ENCODE measurements around the gene POM121L2. TPM values are rescaled to one million over a fixed set of nuclear protein-coding genes. Genes with fewer than 3 reads are reported as not detected.
A peak's percentile ranks its signal among the peaks of the same experiment; 100 is the strongest.

POM121L2 gene
- total RNA-seq, 1 experiment from 2014 or later: not detected

DNA sequence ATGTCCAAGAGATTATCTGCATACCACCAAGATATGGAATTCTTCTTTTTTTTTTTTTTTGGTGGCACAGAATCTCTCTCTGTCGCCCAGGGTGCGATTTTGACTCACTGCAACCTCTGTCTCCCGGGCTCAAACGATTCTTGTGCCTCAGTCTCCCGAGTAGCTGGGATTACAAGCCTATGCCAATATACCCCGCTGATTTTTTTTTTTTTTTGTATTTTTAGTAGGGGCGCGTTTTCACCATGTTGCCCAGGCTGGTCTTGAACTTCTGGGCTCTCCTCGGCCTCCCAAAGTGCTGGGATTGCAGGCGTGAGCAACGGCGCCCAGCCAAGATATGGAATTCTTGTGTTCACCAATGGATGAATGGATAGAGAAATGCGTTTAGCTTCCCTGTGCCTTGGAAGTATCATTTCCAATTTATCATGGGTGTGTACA is 31.0 kb downstream of the POM121L2 start:
- no peaks in the 10 kb centered on the region for H3K9me3 ChIP-seq (ENCODE audit: control insufficient read depth, low read depth, low read length)
- no peak overlapping the region for H3K27ac Mint-ChIP-seq

More for the DNA sequence above, 31.0 kb downstream of the POM121L2 start:
- Histone ChIP-seq H3K56ac (ENCODE audit: insufficient read length, low read depth, low read length) (no peak overlapping the region), H3K79me1 (ENCODE audit: insufficient read depth, low read depth, low read length, poor library complexity, severe bottlenecking) (no peaks in the 10 kb centered on the region), H2BK12ac (ENCODE audit: insufficient read length, low read depth, low read length) (no peak overlapping the region), H3K18ac (ENCODE audit: insufficient read length, low read depth, low read length) (no peak overlapping the region), H2AK5ac (ENCODE audit: insufficient read length, low read length) (no peak overlapping the region), H4K5ac (ENCODE audit: insufficient read length, low read depth, low read length) (no peak overlapping the region), H3K27me3 (ENCODE audit: insufficient read depth, low read length) (peaks cover 2% of the 10 kb centered on the region; the same call in 1 of the 2 replicates), H3K27ac (ENCODE audit: insufficient read length, low read depth, low read length) (no peak overlapping the region), H3K4ac (ENCODE audit: low read depth, low read length) (no peak overlapping the region), H3K79me2 (ENCODE audit: insufficient read depth, low read length) (no peaks in the 10 kb centered on the region), H4K91ac (ENCODE audit: insufficient read length, low read depth, low read length) (no peak overlapping the region), H2BK5ac (ENCODE audit: insufficient read length, low read length) (no peak overlapping the region), H3T11ph (ENCODE audit: low read length) (no peak overlapping the region), H3K23ac (ENCODE audit: insufficient read length, low read depth, low read length) (no peak overlapping the region), H3K14ac (ENCODE audit: insufficient read depth, low read length) (no peak overlapping the region), H3K23me2 (ENCODE audit: insufficient read length, low read depth, low read length, poor library complexity, severe bottlenecking) (peaks cover 6% of the 10 kb centered on the region), H2BK20ac (ENCODE audit: low read depth, low read length, poor library complexity, severe bottlenecking) (no peak overlapping the region), H4K8ac (replicated peaks; ENCODE audit: insufficient read length, low read depth, low read length) (no peak overlapping the region), H2AFZ (ENCODE audit: low read length) (no peak overlapping the region), H2BK15ac (ENCODE audit: low read depth, low read length) (no peak overlapping the region), H3K9ac (ENCODE audit: extremely low read depth, insufficient read length, low read length) (no peak overlapping the region), H3K4me1 (ENCODE audit: insufficient read depth, low read length) (no peaks in the 10 kb centered on the region), H4K20me1 (ENCODE audit: control insufficient read depth, insufficient read depth, insufficient read length) (no peaks in the 10 kb centered on the region), H3K4me2 (ENCODE audit: insufficient read depth, insufficient read length, low read length) (peak overlapping the region; percentile 89), H2BK120ac (ENCODE audit: low read depth, low read length, poor library complexity, severe bottlenecking) (no peak overlapping the region)
- H3K9me3 Mint-ChIP-seq: peaks cover 0 to 3% of the 10 kb centered on the region in 2 experiments; a peak in 1 of 5 replicates
- H3K27me3 Mint-ChIP-seq (ENCODE audit: low read depth): peaks cover 30% of the 10 kb centered on the region
- H3K4me1 Mint-ChIP-seq: peaks cover 0 to 3% of the 10 kb centered on the region in 2 experiments; a peak in 2 of 4 replicates
- peak overlapping the region; percentile 92 to 93 for H3K4me3 Mint-ChIP-seq
- no peaks in the 10 kb centered on the region for H3K36me3 Mint-ChIP-seq (ENCODE audit: insufficient read depth in 1 of 3, low read depth in 3 of 3)
- DNase-seq: no peak
- TF ChIP-seq, protein P1, sequence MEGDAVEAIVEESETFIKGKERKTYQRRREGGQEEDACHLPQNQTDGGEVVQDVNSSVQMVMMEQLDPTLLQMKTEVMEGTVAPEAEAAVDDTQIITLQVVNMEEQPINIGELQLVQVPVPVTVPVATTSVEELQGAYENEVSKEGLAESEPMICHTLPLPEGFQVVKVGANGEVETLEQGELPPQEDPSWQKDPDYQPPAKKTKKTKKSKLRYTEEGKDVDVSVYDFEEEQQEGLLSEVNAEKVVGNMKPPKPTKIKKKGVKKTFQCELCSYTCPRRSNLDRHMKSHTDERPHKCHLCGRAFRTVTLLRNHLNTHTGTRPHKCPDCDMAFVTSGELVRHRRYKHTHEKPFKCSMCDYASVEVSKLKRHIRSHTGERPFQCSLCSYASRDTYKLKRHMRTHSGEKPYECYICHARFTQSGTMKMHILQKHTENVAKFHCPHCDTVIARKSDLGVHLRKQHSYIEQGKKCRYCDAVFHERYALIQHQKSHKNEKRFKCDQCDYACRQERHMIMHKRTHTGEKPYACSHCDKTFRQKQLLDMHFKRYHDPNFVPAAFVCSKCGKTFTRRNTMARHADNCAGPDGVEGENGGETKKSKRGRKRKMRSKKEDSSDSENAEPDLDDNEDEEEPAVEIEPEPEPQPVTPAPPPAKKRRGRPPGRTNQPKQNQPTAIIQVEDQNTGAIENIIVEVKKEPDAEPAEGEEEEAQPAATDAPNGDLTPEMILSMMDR (conservative IDR thresholded peaks at IDR 0.05): no peak
- no CpG with 5 or more reads among the region's 13 CpGs for WGBS (ENCODE audit: extremely low coverage, insufficient read length, low lambda C conversion rate)
